Epidermal melanocyte (primary cell): ENCODE measurements around the gene SASH1.

Experiments
- DNase-seq: peaks from one replicate; pipeline ENCODE4 v3.0.0; 2011; ENCODE audit warnings: low spot score; ENCODE audit not compliant: insufficient read length

Gene SASH1

DNA sequence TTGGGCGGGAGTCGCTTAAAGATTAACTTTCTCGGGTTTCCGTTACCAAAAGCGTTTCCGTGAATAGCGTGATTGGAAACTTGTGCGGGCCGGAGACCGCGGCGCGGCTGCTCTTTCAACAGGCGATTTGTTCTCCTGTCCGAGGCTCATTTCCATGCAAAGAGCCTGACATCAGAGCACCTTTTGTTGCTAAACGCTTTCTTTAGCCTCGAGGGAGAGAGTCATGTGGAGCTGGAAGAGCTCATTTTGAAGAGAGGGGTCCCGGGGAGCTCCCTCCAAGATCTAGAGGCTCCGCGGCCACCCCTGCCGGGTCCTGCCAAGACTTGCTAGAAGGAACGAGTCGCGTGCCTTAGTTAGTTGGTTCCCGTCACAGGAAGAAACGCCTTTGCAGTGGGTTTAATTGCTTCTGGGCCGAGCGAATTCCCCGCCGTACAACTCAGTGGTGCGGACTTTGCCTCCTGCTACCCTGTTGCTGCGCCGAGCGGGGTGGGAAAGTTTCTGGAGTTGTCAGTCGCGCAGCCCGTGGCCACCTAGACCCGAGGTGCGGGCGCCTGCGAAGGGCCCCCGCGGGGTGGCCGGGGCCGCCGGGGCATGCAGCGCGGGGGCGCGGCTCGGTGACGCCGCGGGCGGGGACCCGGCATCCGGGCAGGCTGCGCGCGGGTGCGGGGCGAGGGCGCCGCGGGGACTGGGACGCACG lies at the start of gene SASH1:
TSS of gene SASH1 (plus strand) at position 489 of the 697 bp plus-strand sequence. CDS start 230 bp downstream, outside the sequence.
- peak; percentile 82 for DNase-seq

DNA sequence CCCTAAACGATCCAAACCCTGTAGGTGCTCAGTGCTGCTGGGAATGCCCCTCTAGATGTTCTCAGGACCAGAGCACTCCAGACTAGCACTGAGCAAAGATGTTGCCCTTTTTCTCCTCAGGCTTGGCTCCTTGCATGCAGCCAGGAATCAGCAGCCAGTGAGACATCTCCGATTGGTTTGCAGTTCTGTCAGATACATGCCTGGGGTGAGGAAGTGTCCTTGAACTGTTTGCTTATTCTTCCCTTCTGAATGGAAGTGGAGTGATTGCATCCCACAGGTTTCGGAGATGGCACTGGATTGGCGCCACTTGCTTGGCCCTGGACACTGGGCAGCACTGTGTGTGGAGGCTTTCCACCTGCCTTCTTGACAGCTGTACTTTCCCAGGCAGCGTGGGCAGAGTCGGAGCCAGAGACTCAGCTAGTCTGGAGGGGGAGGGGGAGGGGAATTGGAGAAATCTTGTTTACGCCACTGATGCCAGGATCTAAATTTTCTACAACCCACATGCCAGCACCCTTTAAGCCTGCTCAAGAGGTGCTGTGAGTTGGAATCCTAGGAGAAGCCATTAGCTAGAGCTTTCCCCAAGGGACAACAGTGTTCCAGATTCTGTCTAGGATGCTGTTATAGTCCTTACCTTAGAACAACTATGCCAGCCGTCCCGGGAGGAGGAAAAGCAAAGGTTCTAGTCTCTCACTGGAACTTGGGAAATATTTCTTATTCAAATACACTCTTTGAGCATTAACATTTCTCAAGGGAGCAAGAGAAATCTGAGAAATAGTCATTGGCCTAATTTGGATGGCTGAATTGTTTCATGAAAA lies 49.2 kb upstream of the SASH1 start:
- DNase-seq: no peak

DNA sequence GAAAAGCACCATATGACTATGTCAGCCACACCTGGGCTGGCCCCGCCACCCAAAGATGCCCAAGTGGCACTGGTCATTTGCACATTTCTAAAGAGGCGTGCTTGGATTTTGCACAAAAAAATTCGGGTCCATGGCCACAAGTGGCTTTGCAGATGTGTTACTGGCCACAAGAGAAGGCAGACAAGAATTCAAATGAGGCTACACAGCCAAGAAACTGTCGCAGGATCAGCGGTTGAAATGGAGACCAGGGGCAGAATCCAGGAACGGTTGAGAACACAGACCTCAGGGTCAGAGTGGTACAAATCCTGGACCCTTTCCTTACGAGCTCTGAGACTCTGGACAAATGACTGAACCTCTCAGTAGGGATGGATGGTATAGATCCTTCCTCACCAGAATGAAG lies 48.6 kb upstream of the SASH1 start:
- no peak for DNase-seq

DNA sequence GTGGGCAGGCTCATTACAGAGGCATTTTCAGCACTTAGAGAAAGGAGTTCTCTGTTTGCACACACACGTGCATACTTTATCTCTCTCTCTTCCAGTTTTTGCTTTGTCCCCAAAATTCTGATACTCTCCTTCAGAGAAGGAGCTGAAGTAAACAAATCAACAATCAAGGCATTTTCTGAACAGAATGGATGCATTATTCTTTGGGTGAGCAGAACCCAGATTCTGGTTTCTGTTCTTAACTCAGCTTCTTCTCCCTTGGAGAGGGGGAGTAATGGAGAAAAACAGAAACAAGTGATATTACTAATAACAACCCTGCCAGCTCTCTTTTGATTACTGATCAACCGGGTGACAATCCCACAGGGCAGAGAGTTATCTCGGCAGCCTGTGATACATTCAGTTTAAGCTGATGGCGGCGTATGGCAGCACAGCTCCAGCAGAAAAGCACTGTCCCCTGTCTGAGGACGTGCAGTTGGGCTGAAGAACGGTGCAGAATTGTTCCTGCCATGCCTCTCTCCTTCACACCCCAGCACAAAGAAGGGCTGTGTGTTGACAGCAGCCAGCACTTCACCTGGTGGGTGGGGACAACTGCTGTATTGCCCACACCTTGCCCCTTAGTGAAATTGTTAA lies 47.3 kb upstream of the SASH1 start:
- DNase-seq: no peak

DNA sequence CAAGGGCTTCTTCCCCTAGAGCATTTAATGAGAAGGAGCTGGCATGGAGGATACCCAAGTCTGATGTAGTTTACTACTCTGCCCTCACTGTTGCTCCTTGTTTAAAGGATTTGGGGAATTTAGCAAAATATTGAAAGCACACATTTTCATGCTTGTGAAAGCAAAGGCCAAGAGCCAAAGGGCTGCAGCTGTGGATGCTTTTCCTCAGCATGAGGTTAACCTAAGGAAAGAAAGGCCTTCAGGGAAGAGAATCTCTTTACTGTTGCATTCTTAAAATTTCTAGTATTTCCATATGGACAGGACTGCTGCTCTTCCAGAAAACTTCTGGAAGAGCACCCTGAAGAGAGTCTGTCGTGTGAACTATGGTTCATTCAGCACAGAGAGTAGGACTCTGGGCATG lies 45.9 kb upstream of the SASH1 start:
- no peak for DNase-seq

DNA sequence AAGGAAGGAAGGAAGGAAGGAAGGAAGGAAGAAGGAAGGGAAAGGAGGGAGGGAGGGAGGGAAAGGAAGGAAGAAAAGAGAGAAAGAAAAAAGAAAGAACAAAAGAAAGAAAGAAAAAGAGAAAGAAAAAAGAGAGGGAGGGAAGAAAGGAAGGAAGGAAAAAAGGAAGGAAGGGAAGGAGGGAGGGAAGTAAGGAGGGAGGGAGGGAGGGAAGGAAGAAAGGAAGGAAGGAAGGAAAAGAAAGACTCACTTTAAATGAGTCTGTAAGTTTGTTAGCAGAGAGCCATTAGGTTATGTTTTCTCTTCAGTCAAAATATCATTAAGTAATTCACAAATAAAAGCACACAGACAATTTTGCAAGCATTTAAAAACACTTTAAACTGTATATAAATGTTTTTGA lies 44.0 kb upstream of the SASH1 start:
- no peak for DNase-seq

DNA sequence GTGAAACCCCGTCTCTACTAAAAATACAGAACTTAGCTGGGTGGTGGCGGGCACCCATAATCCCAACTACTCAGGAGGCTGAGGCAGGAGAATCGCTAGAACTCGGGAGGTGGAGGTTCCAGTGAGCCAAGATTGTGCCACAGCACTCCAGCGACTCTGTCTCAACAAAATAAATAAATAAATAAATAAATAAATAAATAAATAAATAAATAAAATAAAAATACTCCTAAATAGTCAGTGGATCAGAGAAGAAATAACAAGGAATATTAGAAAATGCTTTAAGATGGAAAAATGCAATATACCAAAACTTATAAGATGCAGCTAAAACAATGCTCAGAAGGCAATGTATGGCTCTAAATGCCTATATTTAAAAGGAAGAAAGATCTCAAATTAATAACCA lies 39.0 kb upstream of the SASH1 start:
- DNase-seq: no peak

DNA sequence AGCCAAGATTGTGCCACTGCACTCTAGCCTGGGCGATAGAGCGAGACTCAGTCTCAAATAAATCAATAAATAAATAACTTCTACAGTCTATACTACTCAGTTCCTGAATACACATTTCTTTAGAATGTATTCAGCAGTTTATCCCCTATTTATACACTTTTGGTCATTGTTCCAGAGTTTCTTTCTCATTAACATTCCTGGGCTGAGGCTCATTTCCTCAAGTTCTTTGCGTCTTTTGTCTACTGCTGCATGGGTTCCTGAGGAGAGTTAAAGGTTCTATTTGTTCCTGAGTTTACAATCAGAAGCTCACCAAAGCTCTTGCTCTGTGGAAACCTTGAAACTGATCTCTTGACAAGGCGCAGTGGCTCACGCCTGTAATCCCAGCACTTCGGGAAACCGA lies 37.7 kb upstream of the SASH1 start:
- DNase-seq: no peak

DNA sequence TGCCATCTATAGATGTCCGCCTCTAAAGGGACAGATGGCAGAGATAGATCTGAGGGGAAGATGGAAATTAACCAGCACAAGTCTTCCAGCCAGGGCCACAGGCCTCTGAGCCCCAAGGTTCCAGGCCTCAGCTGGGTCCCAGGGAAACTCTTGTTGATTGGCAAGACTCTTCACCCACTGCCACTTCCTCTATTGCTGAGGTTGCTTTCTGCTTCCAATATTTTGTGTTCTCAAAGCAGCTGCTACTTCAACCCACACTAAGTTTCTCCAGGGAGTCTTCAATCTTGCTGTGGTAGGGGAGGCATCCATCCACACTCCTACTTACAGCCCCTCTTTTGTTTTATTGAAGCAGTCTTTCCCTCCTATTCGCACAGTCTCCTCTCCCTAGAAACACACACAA lies 36.4 kb upstream of the SASH1 start:
- DNase-seq: no peak

DNA sequence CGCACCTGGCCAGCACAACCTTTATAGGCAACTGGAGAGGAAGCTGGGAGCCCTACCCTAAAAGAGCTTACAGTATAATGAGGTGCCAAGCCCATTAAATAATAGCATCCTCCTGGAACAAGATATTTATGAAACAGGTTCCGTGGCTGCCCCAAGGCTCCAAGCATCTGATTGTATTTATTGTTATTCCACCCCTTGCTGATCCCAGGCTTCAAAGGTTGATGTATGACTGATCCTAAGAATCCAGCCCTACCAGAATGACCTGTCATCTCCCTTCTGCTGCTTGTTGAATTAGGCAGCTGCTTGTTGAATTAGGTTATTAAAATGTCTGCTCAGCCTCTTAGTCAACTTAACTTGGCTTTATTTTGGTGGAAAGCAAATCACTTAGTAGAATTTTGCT lies 35.2 kb upstream of the SASH1 start:
- no peak for DNase-seq

DNA sequence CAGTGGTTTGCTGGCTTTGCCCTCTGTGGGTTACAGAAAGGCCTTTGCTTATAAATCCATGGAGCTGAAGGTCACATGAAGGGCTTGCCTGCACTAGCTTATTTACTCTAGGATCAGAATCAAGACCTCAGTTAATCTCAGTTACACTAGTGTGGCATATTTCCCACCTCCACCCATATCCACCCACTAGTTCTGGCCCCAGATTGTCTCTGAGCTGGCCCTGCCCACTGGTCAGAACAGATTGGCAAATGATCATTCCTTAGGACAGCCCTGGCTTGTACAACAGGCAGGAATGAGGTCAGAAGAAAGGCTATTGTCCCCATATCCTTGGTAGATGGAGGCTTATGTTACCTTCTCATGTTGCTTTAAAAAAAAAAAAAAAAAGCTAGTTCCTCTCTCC lies 33.3 kb upstream of the SASH1 start:
- no peak for DNase-seq

DNA sequence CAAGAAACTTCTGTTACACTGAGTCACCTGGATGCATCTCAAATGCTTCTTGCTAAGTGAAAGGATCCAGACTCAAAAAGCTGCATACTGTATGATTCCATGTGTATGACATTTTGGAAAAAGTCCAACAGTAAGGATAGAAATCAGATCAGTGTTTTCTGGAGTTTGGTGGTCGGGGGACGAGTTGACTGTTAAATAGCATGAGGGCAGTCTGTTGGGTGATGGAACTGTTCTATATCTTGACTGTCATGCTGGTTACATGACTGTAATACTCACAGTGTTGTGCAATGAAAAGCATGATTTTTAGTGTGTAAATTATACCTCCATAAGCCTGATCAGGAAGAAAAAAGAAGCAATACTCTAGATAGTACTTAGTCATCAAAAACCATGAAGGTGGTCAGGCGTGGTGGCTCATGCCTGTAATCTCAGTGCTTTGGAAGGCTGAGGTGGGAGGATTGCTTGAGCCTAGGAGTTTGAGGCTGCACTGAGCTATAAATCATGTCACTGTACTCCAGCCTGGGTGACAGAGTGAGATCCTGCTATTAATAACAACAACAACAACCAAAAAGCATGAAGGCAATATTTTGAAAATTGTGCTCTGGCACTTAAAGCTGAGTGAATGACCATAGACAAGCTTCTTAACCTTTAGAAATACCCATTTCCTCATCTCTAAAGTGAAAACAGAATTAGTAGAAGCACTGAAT lies 30.5 kb upstream of the SASH1 start:
- no peak for DNase-seq

DNA sequence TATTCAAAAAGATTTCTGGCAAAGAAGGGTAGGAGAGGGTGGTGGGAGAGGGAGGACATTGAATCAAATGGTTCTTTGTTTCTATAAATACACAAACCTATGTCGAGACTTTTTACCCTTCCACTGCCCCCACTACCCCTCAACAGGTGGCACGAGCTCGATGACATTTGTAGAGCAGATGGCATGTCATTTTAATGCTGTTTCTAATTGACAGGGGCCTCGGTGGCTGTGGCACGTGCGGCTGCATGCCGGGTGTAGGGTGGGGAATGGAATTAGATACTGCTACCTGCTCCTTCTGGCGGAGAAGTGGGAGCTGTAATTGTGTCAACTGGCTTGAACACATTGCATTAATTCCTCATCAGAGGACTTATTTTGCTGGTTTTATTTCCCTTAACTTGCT lies 29.1 kb upstream of the SASH1 start:
- DNase-seq: no peak

DNA sequence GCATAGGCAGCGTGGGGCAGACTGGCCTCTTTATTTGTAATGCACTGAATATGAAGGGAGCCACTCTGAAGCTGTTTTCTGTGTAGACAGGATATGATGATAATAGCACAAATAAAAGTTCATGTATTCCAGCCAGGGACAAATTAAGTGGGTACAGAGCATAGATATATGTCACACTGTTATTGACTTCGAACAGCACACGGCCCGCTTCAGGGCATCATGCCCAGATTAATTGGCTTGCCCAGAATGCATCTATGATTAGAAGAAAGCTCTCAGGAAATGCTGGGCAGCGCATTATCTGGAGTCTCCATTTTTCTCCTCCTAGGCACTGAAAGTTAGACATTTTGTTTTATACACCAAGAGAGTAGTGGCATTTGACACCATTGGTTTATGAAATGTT lies 26.3 kb upstream of the SASH1 start:
- no peak for DNase-seq

DNA sequence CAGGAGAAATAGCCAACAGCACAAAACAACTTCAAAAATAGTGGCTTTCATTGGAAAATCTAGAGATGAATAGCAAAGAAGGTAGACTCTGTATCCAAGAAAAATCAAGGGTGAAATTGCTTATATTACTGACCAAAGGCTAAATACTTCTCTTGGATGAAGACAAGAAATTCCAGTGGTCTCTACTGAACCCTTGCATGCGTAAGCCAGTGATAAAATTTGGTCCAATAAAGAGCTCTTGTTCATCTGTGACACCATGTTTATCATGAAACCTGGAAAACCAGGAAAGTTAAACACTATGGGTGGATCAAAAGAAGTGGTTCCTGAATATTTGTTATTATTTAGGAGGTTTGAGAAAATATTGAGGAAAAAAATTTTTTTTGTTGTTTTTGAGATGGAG lies 25.6 kb upstream of the SASH1 start:
- no peak for DNase-seq

DNA sequence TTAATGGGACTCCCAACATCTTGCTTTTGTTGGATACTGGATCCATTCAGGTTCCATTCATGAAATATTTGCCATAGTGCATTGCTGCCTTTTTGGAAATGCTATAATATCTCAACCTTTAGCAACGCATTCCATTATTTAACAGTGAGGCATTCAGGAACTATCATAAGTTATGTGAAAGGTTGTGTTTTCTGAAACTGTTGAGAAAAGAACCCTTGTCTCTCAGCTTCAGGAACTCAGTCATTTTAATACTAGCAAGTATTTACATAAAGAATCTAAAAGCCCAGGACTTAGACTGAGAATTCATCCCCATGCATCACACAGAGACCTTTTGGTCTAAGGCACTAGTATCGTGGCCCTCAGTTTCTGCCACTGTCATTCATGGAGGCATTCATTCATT lies 24.9 kb upstream of the SASH1 start:
- no peak for DNase-seq

DNA sequence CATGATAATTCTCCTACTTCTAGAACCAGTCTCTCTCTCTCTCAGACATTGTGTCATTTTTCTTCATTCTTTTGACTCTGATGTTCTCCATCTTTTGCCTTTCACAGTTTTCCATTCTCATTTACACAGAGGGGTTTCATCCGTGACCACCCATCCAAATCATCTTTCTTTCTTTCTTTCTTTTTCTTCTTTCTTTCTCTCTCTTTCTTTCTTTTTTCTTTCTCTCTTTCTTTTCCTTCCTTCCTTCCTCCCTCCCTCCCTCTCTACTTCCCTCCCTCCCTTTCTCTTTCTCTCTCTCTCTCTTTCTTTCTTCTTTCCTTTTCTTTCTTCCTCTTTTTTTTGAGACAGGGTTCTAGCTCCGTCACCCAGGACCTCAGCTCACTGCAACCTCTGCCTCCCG lies 19.9 kb upstream of the SASH1 start:
- DNase-seq: no peak

DNA sequence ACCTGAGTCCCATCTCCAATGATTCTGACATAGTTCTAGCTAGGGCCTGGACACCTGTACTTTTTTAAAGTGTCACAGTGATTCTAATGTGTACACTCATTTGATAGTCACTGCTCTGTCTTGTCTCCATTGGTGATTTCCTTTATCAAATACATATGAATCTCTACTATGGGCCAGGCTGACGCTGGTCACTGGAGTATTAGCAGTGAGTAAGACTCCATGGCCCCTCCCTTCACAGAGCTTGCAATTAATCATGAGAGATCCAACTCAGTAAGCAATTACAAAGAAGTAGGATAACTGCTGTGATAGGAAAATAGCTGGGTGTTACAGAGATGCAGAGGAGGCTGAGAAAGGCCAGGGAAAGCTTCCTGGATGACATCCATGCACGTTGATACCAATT lies 19.3 kb upstream of the SASH1 start:
- DNase-seq: no peak

DNA sequence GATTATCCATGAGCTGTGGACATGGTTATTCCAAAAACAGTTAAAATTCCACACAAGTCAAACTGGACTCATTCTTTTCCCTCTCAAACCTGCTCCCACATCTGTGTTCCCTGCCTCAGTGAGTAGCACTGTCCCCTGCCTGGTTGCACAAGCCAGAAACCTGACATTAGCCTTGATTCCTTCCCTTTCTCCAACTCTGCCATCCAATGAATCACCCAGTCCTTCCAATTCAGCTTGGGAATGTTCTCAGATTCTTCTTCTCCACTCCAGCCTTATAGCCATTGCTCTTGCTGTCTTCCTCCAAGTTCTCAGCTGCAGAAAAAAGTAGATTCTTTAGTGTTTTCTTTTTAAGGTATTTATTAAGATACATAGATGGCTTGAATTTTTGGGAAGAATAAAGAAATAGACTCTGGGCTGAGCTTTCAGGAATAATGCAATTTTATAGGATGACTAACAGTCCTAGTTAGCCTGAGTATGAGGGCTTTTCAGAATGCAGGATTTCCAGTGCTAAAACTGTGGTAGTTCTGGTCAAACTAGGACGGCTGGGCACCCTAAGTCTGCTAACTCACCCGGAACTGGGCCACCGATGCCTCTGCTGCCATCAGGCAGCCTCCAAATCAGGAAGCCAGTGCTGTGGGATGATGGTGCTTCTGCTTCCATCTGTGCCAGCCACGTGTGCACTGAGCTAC lies 18.2 kb upstream of the SASH1 start:
- DNase-seq: no peak

DNA sequence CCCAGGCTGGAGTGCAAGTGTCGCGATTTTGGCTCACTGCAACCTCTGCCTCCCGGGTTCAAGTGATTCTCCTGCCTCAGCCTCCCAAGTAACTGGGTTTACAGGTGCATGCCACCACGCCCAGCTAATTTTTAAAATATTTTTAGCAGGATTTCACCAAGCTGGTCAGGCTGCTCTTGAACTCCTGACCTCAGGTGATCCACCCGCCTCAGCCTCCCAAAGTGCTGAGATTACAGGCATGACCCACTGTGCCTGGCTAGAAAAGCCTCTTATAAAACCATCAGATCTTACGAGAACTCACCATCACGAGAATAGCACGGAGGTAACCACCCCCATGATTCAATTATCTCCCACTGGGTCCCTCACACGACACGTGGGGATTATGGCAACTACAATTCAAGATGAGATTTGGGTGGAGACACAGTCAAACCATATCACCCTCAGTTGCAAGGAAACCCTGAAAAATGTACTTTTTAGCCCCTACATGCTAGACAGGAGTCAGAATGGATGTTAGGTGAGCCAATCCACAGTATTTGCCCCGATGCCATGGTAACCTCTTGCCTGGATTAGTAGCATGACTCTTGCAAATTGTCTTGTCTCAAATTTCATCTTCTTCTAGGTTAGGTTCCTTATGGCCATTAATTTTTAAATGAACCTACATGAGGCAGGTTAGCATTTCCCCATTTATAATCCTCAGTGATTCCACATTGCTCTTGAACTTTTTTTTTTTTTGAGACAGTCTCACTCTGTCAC lies 17.1 kb upstream of the SASH1 start:
- no peak for DNase-seq
